WI38 (cell line): Measurements from ENCODE around the gene DDX59.

Experiments used
- H3K4me3 ChIP-seq: 2 replicates; pipeline ENCODE4 v1.5.1; 2011; ENCODE audit warnings: low read depth, mild to moderate bottlenecking, control low read depth, low read length
- TF ChIP-seq, protein P1 (sequence below): IDR thresholded peaks from 2 replicates; pipeline ENCODE4 v1.5.1; 2012; ENCODE audit warnings: low read depth, mild to moderate bottlenecking, control low read depth, low read length

DDX59 gene

DNA sequence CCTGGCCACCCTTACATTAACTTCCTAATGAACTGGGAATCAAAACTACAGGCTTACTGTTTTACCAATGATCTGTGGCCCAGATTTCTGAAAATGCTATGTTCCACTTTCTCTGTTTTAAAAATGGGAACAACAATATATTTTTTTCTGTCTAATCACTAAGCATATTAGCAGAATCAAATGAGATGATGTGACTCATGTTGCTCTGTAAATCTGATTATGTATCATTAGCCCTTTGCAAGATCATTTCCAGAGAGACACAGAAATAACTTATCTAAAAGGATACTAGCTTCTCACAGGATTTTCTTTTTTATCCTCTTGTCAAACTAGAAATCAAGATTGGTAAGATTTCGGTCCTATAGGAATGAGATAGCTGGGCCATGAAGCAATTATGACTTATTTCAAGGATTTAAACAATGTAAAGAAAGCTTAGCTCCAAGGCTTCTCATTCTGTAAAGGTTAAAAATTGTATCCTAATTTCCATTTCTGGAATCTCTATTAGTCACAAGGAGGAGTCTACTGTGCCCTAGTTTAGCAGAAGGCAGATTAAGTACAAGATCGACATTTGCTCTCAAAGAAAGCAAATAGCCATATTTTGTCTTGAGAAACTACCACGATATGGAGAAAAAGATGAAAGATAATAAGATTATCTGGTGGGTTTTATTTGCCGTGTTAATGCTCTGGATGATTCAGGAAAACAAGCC is 36.6 kb upstream of the DDX59 start:
- TF ChIP-seq, protein P1, sequence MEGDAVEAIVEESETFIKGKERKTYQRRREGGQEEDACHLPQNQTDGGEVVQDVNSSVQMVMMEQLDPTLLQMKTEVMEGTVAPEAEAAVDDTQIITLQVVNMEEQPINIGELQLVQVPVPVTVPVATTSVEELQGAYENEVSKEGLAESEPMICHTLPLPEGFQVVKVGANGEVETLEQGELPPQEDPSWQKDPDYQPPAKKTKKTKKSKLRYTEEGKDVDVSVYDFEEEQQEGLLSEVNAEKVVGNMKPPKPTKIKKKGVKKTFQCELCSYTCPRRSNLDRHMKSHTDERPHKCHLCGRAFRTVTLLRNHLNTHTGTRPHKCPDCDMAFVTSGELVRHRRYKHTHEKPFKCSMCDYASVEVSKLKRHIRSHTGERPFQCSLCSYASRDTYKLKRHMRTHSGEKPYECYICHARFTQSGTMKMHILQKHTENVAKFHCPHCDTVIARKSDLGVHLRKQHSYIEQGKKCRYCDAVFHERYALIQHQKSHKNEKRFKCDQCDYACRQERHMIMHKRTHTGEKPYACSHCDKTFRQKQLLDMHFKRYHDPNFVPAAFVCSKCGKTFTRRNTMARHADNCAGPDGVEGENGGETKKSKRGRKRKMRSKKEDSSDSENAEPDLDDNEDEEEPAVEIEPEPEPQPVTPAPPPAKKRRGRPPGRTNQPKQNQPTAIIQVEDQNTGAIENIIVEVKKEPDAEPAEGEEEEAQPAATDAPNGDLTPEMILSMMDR: no peak
- H3K4me3 ChIP-seq: no peak overlapping the region

DNA sequence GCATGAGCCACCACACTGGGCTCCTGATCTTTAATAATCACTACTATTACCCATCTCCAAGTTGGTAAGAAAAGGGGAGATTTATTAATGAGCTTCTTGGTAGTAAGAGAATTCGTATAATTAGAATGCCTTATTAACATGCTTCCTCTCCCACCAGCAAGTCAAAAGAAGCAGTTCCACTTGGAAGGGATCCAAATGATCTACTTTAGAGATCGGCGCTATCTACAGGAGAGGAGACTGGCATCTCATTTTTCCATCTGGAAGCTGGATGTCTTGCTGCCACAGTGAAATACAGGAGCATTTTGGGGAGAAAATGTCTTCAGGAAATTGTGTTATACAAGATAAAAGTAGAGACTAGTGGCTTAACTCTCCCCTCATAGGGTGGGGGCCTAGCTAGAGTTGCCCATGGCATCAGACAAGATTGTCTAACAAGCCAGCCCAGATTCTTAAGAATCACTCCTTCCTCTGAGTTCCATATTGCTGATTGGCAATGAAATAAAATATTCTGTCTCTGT is 35.3 kb upstream of the DDX59 start:
- TF ChIP-seq, protein P1: no peak
- H3K4me3 ChIP-seq: no peak overlapping the region

DNA sequence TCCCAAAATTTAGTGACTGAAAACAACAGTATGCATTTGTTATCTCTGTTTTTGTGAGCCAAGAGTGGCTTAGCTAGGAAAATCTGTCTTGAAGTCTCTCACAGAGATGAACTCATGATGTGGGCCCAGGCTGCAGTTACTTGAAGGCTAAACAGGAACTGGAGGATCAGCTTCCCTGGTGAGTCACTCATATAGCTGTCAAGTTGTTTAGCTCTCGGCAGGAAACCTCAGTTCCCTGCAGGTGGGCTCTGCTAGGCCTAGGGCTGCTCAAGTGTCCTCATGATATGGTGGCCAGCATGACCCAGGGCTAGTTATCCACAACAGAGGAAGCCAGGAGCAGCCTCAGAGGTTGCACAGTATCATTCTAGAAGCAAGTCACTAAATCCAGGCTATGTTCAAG is 30.2 kb upstream of the DDX59 start:
- TF ChIP-seq, protein P1: no peak

DNA sequence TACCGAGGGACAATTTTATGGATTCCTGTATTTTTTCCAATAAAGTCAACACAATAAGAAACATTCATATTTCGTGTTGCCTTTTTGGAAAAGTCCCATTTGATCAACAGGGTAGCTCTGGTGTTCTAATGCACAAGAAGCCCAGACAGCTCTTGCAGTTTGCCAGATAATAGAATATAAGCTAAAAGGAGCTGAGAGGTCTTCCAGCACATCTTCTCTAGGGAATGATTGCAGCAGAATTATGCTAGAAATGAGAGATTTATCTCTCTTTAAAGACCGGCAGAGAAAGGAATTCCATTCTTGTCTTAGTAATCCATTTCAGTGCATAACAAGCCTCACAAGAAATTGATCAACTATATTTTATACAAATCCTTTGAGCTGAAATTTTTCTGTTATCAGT is 25.0 kb upstream of the DDX59 start:
- H3K4me3 ChIP-seq: no peak overlapping the region
- TF ChIP-seq, protein P1: no peak

More for the DNA sequence above, 30.2 kb upstream of the DDX59 start:
- no peak overlapping the region for H3K4me3 ChIP-seq

DNA sequence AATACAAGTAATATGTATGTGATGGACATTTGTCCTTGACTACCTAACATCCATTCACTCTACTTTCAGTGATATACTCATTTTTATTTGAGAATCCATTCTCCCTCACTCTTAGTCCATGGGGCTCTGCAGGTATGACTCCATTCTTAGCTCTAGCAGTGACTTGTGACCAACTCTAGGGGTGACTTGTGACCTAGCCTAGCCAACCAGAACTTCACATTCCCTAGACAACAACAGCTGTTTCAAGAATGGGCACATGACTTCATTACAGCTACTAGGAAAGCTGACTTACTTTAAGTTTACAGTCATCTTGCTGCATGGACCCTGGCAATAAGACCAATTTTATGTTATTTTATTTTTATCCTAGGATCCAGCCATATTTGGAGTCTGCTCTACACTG is 23.6 kb upstream of the DDX59 start:
- H3K4me3 ChIP-seq: no peak overlapping the region
- TF ChIP-seq, protein P1: no peak

DNA sequence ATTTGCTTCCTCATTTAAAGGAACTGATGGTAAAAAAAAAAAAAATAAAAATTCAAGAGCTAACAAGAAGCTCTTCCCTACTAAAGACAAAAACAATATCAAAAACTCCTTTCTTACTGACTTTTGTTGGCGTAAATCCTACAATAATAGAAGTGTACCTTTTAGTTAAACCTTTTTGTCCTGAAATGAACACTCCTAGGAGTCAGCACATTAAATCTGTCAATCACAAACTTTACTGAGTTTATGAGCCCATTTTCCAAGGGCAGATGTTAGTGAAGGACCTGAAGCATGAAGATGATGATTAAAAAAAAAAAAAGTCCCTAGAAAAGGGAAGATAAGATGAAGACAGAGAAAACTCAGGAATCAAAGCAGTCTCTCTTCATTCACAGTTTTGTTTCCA is 22.6 kb upstream of the DDX59 start:
- TF ChIP-seq, protein P1: no peak
- no peak overlapping the region for H3K4me3 ChIP-seq

DNA sequence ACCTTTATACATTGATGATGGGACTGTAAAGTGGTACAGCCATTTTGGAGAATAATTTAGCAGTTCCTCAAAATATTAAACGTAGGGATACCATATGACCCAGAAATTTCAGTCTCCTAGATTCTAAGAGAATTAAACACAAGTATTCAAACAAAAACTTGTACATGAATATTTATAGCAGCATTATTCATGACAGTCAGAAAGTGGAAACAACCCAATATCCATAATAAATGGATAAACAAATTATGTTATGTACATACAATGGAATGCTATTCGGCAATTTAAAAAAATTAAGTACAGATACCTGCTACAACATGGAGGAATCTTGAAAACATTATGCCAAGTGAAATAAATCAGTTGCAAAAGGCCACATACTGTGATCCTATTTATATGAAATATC is 16.9 kb upstream of the DDX59 start:
- H3K4me3 ChIP-seq: no peak overlapping the region
- TF ChIP-seq, protein P1: no peak
